DOHH2 (cell line): ENCODE data around the gene TTC39A.

Experiments
- CTCF ChIP-seq: fragments of 200-600 bp; sonication (generic); IDR thresholded peaks from one replicate; pipeline ENCODE4 v1.5.1; 2014; ENCODE audit warnings: antibody characterized with exemption, mild to moderate bottlenecking, low read depth, low read length; ENCODE audit not compliant: poor library complexity, severe bottlenecking
- EZH2phosphoT487 ChIP-seq: fragments of 200-600 bp; sonication (generic); IDR thresholded peaks from 2 replicates; pipeline ENCODE4 v1.6.1; 2017; ENCODE audit warnings: borderline replicate concordance, mild to moderate bottlenecking, antibody characterized with exemption, low read length, moderate library complexity, mixed read lengths

GRCh38 chr1:51344602-51345299 lies 14.4 kb upstream of the TTC39A start:
- no peak for TF ChIP-seq CTCF
- TF ChIP-seq EZH2phosphoT487 = no peak
